Stimulated activated naive CD8-positive, alpha-beta T cell treated with anti-CD3 and anti-CD28 coated beads, Interleukin-15, Interleukin-2, amounts not matched to agents 100 U/mL and 50 U/mL, for 24 hours (primary cell): ENCODE results near the gene SYTL4.

ENCODE experiments used
- ATAC-seq: fragments of 150-1000 bp; cut with Tn5 transposase; one replicate; pipeline ENCODE4 v1.10.0; 2021
- DNase-seq: peaks from one replicate; pipeline ENCODE4 v3.0.0; 2021

SYTL4 gene

GRCh38 chrX:100687546-100687945, 44.4 kb downstream of the SYTL4 start:
- ATAC-seq (peak; percentile 66), DNase-seq (peak; percentile 5)

- ATAC-seq (peak; percentile 79), DNase-seq (peak; percentile 34)
These were observed 44.8 kb downstream of the SYTL4 start for GRCh38 chrX:100687128-100687527.

GRCh38 chrX:100685997-100686305, 46.0 kb downstream of the SYTL4 start:
- DNase-seq (no peak), ATAC-seq (no peak)

- DNase-seq (peak; percentile 62), ATAC-seq (peak; percentile 55)
These were observed 46.5 kb downstream of the SYTL4 start for GRCh38 chrX:100685284-100685996.

GRCh38 chrX:100682939-100683338, 49.0 kb downstream of the SYTL4 start:
- DNase-seq: no peak
- ATAC-seq: no peak

GRCh38 chrX:100681599-100681998, 50.3 kb downstream of the SYTL4 start:
- ATAC-seq (no peak), DNase-seq (no peak)

- no peak for ATAC-seq
- no peak for DNase-seq
These were observed 51.2 kb downstream of the SYTL4 start for GRCh38 chrX:100680756-100681155.

- no peak for DNase-seq
- ATAC-seq: no peak
These were observed 54.2 kb downstream of the SYTL4 start for GRCh38 chrX:100677611-100678181.

GRCh38 chrX:100674705-100675104, 57.2 kb downstream of the SYTL4 start:
- ATAC-seq (no peak), DNase-seq (no peak)

GRCh38 chrX:100673397-100673953, 58.4 kb downstream of the SYTL4 start:
- ATAC-seq (no peak), DNase-seq (no peak)

- no peak for ATAC-seq
- no peak for DNase-seq
These were observed 59.0 kb downstream of the SYTL4 start for GRCh38 chrX:100672966-100673365.

GRCh38 chrX:100663642-100664041, 68.3 kb downstream of the SYTL4 start:
- DNase-seq (no peak), ATAC-seq (no peak)

- DNase-seq (no peak), ATAC-seq (no peak)
These were observed 69.1 kb downstream of the SYTL4 start for GRCh38 chrX:100662796-100663195.

- no peak for ATAC-seq
- DNase-seq: no peak
These were observed 69.8 kb downstream of the SYTL4 start for GRCh38 chrX:100662170-100662569.

GRCh38 chrX:100659431-100660137, 72.3 kb downstream of the SYTL4 start:
- DNase-seq: no peak
- ATAC-seq: no peak

GRCh38 chrX:100658941-100659381, 73.0 kb downstream of the SYTL4 start:
- ATAC-seq: no peak
- DNase-seq: no peak

GRCh38 chrX:100654261-100654660, 77.7 kb downstream of the SYTL4 start:
- ATAC-seq (no peak), DNase-seq (no peak)

- no peak for ATAC-seq
- no peak for DNase-seq
These were observed 79.7 kb downstream of the SYTL4 start for GRCh38 chrX:100652266-100652665.

GRCh38 chrX:100650841-100651240, 81.1 kb downstream of the SYTL4 start:
- DNase-seq (no peak), ATAC-seq (no peak)

GRCh38 chrX:100649550-100650356, 82.2 kb downstream of the SYTL4 start:
- DNase-seq (no peak), ATAC-seq (no peak)

GRCh38 chrX:100648458-100649417, 83.2 kb downstream of the SYTL4 start:
- DNase-seq (no peak), ATAC-seq (no peak)
